T-helper 2 cell treated with Interferon-gamma antibody and Interleukin-4, amounts not matched to agents 5 μg/mL and 100 μg/mL, for 36 hours (primary cell): Measurements from ENCODE around the gene CARS1.

Source experiments
- DNase-seq: peaks from one replicate; pipeline ENCODE4 v3.0.0; 2021; ENCODE audit warnings: low spot score
- H3K27ac Mint-ChIP-seq: one replicate; pipeline ENCODE4 v1.8.0; 2021; ENCODE audit warnings: mild to moderate bottlenecking, mixed read lengths
- H3K27me3 Mint-ChIP-seq: one replicate; pipeline ENCODE4 v1.8.0; 2021; ENCODE audit warnings: low read depth, mixed read lengths
- H3K36me3 Mint-ChIP-seq: one replicate; pipeline ENCODE4 v1.8.0; 2021; ENCODE audit warnings: low read depth, mixed read lengths
- H3K4me1 Mint-ChIP-seq: one replicate; pipeline ENCODE4 v1.8.0; 2021; ENCODE audit warnings: low read depth, mixed read lengths
- H3K4me3 Mint-ChIP-seq: one replicate; pipeline ENCODE4 v1.8.0; 2022; ENCODE audit warnings: mild to moderate bottlenecking, moderate library complexity, mixed read lengths
- H3K9me3 Mint-ChIP-seq: one replicate; pipeline ENCODE4 v1.8.0; 2021; ENCODE audit warnings: mixed read lengths

Gene CARS1

DNA sequence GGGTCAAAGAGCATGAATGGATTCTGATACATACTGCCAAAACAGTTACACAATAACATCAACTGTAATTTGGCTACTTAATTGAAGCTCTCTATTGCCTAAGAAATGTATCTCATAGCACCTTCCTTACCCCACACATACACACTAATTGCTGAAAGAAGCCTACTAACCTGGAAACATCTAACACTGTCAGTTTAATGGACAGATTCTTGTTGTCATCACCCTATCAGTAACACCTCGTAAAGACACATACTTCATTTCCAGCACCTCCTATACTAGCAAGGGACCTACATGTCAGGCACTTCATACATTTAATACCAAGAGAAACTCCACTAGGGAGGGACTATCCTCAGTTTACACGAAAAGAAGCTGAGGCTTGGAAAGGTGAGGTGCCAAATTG is 75.0 kb downstream of the CARS1 start:
- no peak for DNase-seq
- no peak overlapping the region for H3K4me3 Mint-ChIP-seq
- no peaks in the 10 kb centered on the region for H3K9me3 Mint-ChIP-seq
- no peaks in the 10 kb centered on the region for H3K27me3 Mint-ChIP-seq
- no peak overlapping the region for H3K27ac Mint-ChIP-seq
- peaks cover 34% of the 10 kb centered on the region for H3K36me3 Mint-ChIP-seq
- peaks cover 34% of the 10 kb centered on the region for H3K4me1 Mint-ChIP-seq

GRCh38 chr11:2981130-2981529 is 76.1 kb downstream of the CARS1 start:
- H3K36me3 Mint-ChIP-seq = peaks cover 39% of the 10 kb centered on the region

DNA sequence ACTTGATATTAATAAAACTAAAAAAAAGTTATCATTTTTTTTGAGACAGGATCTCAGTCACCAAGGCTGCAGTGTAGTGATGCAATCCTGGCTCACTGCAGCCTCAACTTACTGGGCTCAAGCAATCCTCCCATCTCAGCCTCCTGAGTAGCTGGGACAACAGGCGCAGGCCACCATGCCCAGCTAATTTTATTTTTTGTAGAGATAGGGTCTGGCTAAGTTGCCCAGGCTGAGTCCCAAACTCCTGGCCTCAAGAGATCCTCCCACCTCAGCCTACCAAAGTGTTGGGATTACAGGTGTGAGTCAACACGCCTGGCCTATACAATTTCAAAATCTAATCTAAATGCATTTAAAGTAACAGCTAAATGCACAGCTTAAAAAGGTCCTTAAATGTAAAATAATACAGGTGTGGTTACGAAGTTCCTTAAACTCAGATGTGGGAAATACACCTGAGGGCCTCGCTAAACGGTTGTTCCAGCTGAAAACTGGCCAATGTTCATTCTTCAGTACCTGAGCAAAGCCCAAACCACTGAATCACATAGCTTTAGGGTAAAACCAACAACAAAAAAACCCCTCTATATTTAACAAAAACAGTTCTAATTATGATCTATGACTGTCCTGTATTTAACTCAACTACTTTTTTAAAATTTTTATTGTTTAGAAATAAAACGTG is 76.9 kb downstream of the CARS1 start:
- Mint-ChIP-seq H3K27ac (no peak overlapping the region), H3K4me1 (peaks cover 44% of the 10 kb centered on the region), H3K36me3 (peaks cover 45% of the 10 kb centered on the region), H3K4me3 (no peak overlapping the region), H3K9me3 (no peaks in the 10 kb centered on the region), H3K27me3 (no peaks in the 10 kb centered on the region)
- no peak for DNase-seq

More at GRCh38 chr11:2981130-2981529, 76.1 kb downstream of the CARS1 start:
- Mint-ChIP-seq H3K9me3 (no peaks in the 10 kb centered on the region), H3K27me3 (no peaks in the 10 kb centered on the region), H3K4me1 (peaks cover 41% of the 10 kb centered on the region), H3K27ac (no peak overlapping the region), H3K4me3 (no peak overlapping the region)
- no peak for DNase-seq

GRCh38 chr11:2977113-2977512 is 80.1 kb downstream of the CARS1 start:
- no peak for DNase-seq
- peak overlapping the region; percentile 73 for H3K27ac Mint-ChIP-seq
- H3K4me1 Mint-ChIP-seq = peaks cover 33% of the 10 kb centered on the region
- H3K36me3 Mint-ChIP-seq = peaks cover 52% of the 10 kb centered on the region
- H3K27me3 Mint-ChIP-seq = no peaks in the 10 kb centered on the region
- H3K9me3 Mint-ChIP-seq = no peaks in the 10 kb centered on the region
- H3K4me3 Mint-ChIP-seq = no peak overlapping the region

DNA sequence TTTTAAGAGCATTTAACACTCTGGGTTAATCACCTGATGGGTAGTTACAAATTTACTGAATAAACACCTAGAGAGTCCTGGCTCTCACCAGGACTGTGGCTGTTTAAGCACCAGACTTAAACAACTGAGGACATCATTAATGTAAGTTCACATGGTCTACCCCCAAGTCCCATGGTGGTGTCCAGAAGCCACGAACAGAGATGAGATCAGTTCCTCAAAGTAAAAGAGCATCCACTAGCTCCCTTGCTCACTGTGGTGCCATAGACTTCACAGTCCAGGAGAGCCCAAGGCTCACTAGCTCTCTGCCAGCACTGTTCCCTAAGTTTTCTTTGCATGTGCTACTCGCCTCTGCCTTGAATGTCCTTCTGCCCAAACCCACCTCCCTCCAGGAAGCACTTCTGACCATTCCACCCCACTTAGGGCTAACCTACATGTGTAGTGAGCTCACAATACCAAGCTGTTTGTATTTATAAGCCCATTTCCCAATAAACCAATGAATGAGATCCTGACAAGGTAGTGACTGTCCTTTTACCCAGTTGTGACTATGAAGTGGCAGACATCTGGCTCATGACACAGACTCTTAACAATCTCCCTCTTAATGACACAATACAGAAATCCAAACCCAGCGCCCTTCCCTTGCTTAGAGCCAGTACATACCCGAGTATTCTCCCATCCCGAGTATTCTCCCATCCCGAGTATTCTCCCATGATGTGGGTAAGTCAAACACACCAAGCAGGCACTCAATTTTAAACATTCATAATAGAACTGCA is 80.7 kb downstream of the CARS1 start:
- no peak for DNase-seq
- Mint-ChIP-seq H3K36me3 (peaks cover 54% of the 10 kb centered on the region), H3K27me3 (no peaks in the 10 kb centered on the region), H3K27ac (peak overlapping the region; percentile 52), H3K9me3 (no peaks in the 10 kb centered on the region), H3K4me1 (peaks cover 28% of the 10 kb centered on the region), H3K4me3 (no peak overlapping the region)

DNA sequence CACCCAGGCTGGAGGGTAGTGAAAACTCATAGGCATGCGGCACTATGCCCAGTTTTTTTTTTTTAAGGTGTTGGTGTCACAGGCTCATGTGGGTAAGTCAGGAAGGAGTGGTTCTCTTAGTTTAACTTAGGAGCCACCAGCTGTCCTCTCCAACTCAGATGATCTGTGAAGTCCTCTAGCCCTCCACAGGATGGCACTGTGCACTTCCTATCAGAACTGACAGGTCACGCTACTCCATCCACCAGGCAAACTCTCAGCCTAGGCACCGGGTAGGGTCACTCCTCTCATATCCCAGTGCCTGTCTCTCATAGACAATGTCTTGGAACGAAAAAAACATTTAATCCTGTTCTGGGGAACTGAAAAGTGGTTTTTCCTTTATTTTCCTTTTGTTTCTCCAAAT is 81.6 kb downstream of the CARS1 start:
- Mint-ChIP-seq H3K9me3 (no peaks in the 10 kb centered on the region), H3K4me3 (no peak overlapping the region), H3K27ac (no peak overlapping the region), H3K27me3 (no peaks in the 10 kb centered on the region), H3K4me1 (peaks cover 28% of the 10 kb centered on the region), H3K36me3 (peaks cover 61% of the 10 kb centered on the region)
- DNase-seq = no peak

GRCh38 chr11:2974272-2974671 is 83.0 kb downstream of the CARS1 start:
- Mint-ChIP-seq H3K27me3 (no peaks in the 10 kb centered on the region), H3K27ac (peak overlapping the region; percentile 41), H3K4me3 (no peak overlapping the region), H3K36me3 (peaks cover 73% of the 10 kb centered on the region), H3K4me1 (peaks cover 28% of the 10 kb centered on the region), H3K9me3 (no peaks in the 10 kb centered on the region)
- no peak for DNase-seq

- no peaks in the 10 kb centered on the region for H3K27me3 Mint-ChIP-seq
- no peak for DNase-seq
- no peak overlapping the region for H3K27ac Mint-ChIP-seq
- H3K4me1 Mint-ChIP-seq = peaks cover 4% of the 10 kb centered on the region
- H3K4me3 Mint-ChIP-seq = no peak overlapping the region
- H3K9me3 Mint-ChIP-seq = no peaks in the 10 kb centered on the region
- H3K36me3 Mint-ChIP-seq = peaks cover 82% of the 10 kb centered on the region
Measured at GRCh38 chr11:2968341-2968900, 88.8 kb downstream of the CARS1 start.

GRCh38 chr11:2964782-2965181 is 92.4 kb downstream of the CARS1 start:
- no peak for DNase-seq
- Mint-ChIP-seq H3K9me3 (no peaks in the 10 kb centered on the region), H3K27ac (no peak overlapping the region), H3K4me1 (peaks cover 13% of the 10 kb centered on the region), H3K36me3 (peaks cover 87% of the 10 kb centered on the region), H3K27me3 (no peaks in the 10 kb centered on the region), H3K4me3 (no peak overlapping the region)

DNA sequence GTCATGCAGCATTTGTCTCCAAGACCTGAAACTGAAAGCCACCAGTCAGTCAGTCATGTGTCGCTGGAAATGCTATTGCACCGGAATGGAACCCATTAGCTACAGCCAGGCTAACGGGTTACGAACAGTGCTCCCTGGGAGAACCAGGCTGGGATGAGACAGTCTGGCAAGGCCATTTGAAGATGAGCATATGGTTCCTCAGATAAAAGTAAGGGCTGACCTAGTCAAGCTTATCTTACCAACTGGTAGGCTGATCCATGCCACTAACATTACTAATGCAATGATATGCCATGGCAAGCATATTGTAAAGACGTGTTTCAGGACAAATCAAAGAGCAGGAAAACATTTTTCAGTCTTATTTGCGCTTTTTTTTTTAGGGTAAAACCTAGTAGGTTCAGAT is 93.5 kb downstream of the CARS1 start:
- H3K9me3 Mint-ChIP-seq = no peaks in the 10 kb centered on the region
- DNase-seq = no peak
- peaks cover 88% of the 10 kb centered on the region for H3K36me3 Mint-ChIP-seq
- H3K4me3 Mint-ChIP-seq = no peak overlapping the region
- no peak overlapping the region for H3K27ac Mint-ChIP-seq
- no peaks in the 10 kb centered on the region for H3K27me3 Mint-ChIP-seq
- H3K4me1 Mint-ChIP-seq = peaks cover 13% of the 10 kb centered on the region

DNA sequence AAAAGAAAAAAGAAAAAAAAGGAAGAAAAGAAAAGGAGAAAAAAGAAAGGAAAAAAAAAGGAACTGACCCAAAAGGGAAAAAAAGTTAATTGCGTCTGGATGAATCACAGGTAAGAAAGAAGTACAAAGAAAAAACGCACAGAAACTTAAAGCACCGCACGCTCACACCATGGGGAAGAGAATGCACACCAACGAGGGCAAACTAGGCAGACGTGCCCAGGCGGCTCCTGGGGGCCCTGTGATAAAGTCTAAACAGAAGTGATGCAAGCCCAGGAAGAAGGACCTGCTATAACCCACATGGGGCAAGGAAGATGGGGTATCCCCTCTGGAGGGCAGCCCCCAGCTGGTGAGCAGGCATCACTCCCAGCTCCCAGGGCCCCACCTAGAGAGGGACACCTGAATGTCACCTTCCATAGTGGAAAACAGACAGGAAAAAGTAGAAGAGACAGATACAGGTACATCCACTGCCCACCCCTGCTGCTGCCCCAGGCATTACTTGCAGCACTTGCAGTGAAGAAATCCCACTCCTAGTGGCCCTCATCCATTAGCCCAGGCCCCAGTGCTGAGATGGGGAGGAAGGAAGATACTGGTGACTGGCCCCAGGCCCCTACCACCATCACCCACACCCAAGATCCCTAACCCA is 94.0 kb downstream of the CARS1 start:
- Mint-ChIP-seq H3K4me3 (no peak overlapping the region), H3K9me3 (no peaks in the 10 kb centered on the region), H3K27me3 (no peaks in the 10 kb centered on the region), H3K27ac (no peak overlapping the region), H3K4me1 (peaks cover 13% of the 10 kb centered on the region), H3K36me3 (peaks cover 88% of the 10 kb centered on the region)
- no peak for DNase-seq

GRCh38 chr11:2961080-2961479 is 96.1 kb downstream of the CARS1 start:
- no peak for DNase-seq
- peaks cover 83% of the 10 kb centered on the region for H3K36me3 Mint-ChIP-seq
- H3K4me1 Mint-ChIP-seq = peaks cover 13% of the 10 kb centered on the region
- no peaks in the 10 kb centered on the region for H3K27me3 Mint-ChIP-seq
- no peak overlapping the region for H3K4me3 Mint-ChIP-seq
- H3K27ac Mint-ChIP-seq = no peak overlapping the region
- H3K9me3 Mint-ChIP-seq = no peaks in the 10 kb centered on the region

DNA sequence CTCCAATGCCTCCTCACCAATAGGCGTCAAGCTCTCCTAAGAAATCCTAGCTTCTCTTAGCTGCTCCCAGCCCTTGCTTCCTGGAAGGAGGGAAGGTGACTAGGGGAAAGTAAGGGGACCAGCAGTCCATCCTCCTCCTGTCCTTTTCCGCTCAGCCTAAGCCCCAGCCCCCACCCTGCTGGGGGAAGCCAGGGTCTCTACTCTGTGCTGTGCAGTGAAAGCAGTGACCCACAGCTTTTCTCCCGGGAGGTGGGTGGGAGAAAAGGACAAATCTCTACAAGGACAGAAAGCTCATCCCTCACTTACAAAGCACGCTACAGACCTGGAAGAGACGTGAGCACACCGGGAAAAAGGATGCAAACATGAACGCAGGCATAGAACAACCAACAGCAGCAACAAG is 97.1 kb downstream of the CARS1 start:
- no peak overlapping the region for H3K4me3 Mint-ChIP-seq
- peaks cover 86% of the 10 kb centered on the region for H3K36me3 Mint-ChIP-seq
- no peak overlapping the region for H3K27ac Mint-ChIP-seq
- no peaks in the 10 kb centered on the region for H3K27me3 Mint-ChIP-seq
- no peak for DNase-seq
- peaks cover 16% of the 10 kb centered on the region for H3K4me1 Mint-ChIP-seq
- H3K9me3 Mint-ChIP-seq = no peaks in the 10 kb centered on the region

DNA sequence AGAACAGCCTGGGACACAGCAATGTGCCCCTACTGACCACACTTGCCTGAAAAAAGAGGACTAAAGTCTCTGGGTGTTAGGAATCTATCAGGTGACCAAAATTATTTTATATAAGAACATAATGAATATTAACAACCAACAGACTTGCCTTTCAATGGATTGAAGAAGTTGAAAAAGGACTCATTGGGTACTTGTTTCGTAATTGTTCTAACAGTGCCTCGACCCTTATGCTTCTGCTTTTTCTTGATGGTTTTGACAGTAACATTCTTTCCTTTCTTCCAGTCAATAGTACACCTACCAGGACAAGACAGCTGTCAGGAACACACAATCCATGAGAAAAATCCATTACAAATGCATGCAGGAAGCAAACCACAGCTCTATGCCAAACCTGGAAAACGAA is 99.0 kb downstream of the CARS1 start:
- Mint-ChIP-seq H3K27ac (no peak overlapping the region), H3K27me3 (no peaks in the 10 kb centered on the region), H3K9me3 (no peaks in the 10 kb centered on the region), H3K4me1 (peaks cover 26% of the 10 kb centered on the region), H3K4me3 (no peak overlapping the region), H3K36me3 (peaks cover 81% of the 10 kb centered on the region)
- no peak for DNase-seq
